Measurements from ENCODE around the gene FAM200B. TPM values are rescaled to one million over a fixed set of nuclear protein-coding genes. Genes with fewer than 3 reads are reported as not detected.

Gene FAM200B
- polyA plus RNA-seq, 1 of the 3 experiments (the other 2 are of a cell fraction): 46.3 TPM

DNA sequence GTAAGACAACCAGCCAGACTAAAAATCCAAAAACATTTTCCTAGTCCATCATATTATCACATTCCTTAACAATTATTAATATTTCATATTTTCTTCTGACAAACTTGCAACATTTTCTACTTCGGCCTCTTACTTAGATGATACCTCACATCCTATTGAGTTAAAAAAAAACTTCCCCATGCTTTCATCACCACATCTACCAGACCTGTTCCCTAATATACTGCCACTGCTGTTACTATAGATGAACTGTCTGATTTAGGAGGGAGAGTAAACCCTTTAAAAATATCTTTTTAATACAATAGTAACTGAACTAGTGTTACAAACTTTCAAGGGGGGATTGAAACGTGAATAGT lies 1.5 kb downstream of the FAM200B start:
- H3K27ac ChIP-seq (ENCODE audit: low read depth in 2 of 2, low read length in 1 of 2): peak overlapping the region; percentile 96 to 98
- H3K4me3 ChIP-seq (ENCODE audit: low read depth in 2 of 2, low read length in 1 of 2): peak overlapping the region; percentile 85 to 96
- no peaks in the 10 kb centered on the region for H3K27me3 ChIP-seq (ENCODE audit: insufficient read depth)
- H3K4me2 ChIP-seq: peak overlapping the region; percentile 75
- peak overlapping the region; percentile 98; the same call in 1 of the 2 replicates for H3K9ac ChIP-seq
- H4K20me1 ChIP-seq (ENCODE audit: insufficient read depth): no peaks in the 10 kb centered on the region
- peaks cover 94% of the 10 kb centered on the region for H3K79me2 ChIP-seq (ENCODE audit: insufficient read depth)
- TF ChIP-seq GABPA (IDR thresholded peaks at IDR 0.05; ENCODE audit: low read depth): no peak
- TF ChIP-seq SMC3 (IDR thresholded peaks at IDR 0.05; ENCODE audit: low read depth, low read length): no peak
- no peak for TF ChIP-seq FOSL2 (IDR thresholded peaks at IDR 0.05; ENCODE audit: borderline replicate concordance, low read depth)
- TF ChIP-seq ELF1 (IDR thresholded peaks at IDR 0.05): no peak
- TF ChIP-seq POLR2AphosphoS5 (IDR thresholded peaks at IDR 0.05; ENCODE audit: low read depth, low read length): no peak
- TF ChIP-seq CHD2 (IDR thresholded peaks at IDR 0.05; ENCODE audit: low read length, partially characterized antibody): no peak
- no peak for TF ChIP-seq YY1 (IDR thresholded peaks at IDR 0.05; ENCODE audit: low read depth)
- TF ChIP-seq RFX5 (IDR thresholded peaks at IDR 0.05; ENCODE audit: low read length): no peak
- TF ChIP-seq, protein P1, sequence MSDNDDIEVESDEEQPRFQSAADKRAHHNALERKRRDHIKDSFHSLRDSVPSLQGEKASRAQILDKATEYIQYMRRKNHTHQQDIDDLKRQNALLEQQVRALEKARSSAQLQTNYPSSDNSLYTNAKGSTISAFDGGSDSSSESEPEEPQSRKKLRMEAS (IDR thresholded peaks at IDR 0.05; ENCODE audit: low read depth): no peak
- no peak for TF ChIP-seq RCOR1 (IDR thresholded peaks at IDR 0.05; ENCODE audit: low read length)
- TF ChIP-seq TAF1 (IDR thresholded peaks at IDR 0.05; ENCODE audit: borderline replicate concordance, low read depth, low read length): no peak
- TF ChIP-seq GATA2 (CRISPR knock-in tag; IDR thresholded peaks at IDR 0.05): no peak
- no peak for TF ChIP-seq TCF12 (IDR thresholded peaks at IDR 0.05)
- H3F3A ChIP-seq (replicated peaks; ENCODE audit: insufficient read depth): peaks cover 16% of the 10 kb centered on the region
- no peak for DNase-seq
- peaks cover 40 to 43% of the 10 kb centered on the region in 2 experiments for H3K36me3 ChIP-seq (replicated peaks in 1 of 2; ENCODE audit: control insufficient read depth in 1 of 2, insufficient read depth in 2 of 2, low read length in 1 of 2)
- ChIA-PET CTCF (interaction anchor here (1.0 to 1.9 kb wide), 2 partner anchors 8 to 33 kb away, joined by 3 to 5 read pairs; no protein-coding TSS in a partner anchor), POLR2A (no interaction called here)
- no peaks in the 10 kb centered on the region for H3K9me2 ChIP-seq
- H2AFZ ChIP-seq (ENCODE audit: low read depth): no peak overlapping the region
- peaks cover 9 to 18% of the 10 kb centered on the region in 2 experiments; a peak in 3 of 4 replicates for H3K4me1 ChIP-seq (ENCODE audit: control insufficient read depth in 1 of 2, insufficient read depth in 2 of 2, low read depth in 1 of 2, low read length in 1 of 2)
- H3K9me3 ChIP-seq: no peaks in the 10 kb centered on the region
- WGBS (ENCODE audit: low lambda C conversion rate): 45% methylated on average over 2 of the region's 2 CpGs

DNA sequence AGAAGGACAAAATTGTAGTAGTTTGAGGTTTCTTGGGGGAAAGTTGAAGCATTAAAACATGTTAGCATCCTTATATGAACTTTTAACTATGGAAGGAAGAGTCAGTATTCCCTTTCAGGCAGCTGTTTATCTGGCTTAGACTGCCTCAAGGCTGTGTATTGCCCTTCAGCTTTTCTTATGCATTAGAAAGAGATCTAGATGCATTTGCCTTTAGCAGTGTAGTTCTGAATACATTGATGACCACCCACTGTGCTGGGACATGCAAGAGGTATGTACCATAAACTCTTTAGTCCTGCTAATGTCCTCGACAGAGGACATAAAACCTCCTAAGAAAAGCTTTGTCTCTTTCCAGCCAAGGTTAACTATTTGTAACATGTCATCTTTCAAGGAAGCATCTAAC lies 2.9 kb downstream of the FAM200B start:
- no peak overlapping the region for H3K4me3 ChIP-seq (ENCODE audit: low read depth in 2 of 2, low read length in 1 of 2)
- H3K4me2 ChIP-seq: no peak overlapping the region
- H3K9me3 ChIP-seq: no peaks in the 10 kb centered on the region
- TF ChIP-seq SMC3 (IDR thresholded peaks at IDR 0.05; ENCODE audit: low read depth, low read length): no peak
- TF ChIP-seq, protein P2, sequence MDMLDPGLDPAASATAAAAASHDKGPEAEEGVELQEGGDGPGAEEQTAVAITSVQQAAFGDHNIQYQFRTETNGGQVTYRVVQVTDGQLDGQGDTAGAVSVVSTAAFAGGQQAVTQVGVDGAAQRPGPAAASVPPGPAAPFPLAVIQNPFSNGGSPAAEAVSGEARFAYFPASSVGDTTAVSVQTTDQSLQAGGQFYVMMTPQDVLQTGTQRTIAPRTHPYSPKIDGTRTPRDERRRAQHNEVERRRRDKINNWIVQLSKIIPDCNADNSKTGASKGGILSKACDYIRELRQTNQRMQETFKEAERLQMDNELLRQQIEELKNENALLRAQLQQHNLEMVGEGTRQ (IDR thresholded peaks at IDR 0.05; ENCODE audit: borderline replicate concordance, low read depth, low read length): no peak
- TF ChIP-seq, protein P3, sequence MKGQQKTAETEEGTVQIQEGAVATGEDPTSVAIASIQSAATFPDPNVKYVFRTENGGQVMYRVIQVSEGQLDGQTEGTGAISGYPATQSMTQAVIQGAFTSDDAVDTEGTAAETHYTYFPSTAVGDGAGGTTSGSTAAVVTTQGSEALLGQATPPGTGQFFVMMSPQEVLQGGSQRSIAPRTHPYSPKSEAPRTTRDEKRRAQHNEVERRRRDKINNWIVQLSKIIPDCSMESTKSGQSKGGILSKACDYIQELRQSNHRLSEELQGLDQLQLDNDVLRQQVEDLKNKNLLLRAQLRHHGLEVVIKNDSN (IDR thresholded peaks at IDR 0.05; ENCODE audit: borderline replicate concordance, low read depth): no peak
- no peak for TF ChIP-seq FOSL2 (IDR thresholded peaks at IDR 0.05; ENCODE audit: borderline replicate concordance, low read depth)
- H2AFZ ChIP-seq (ENCODE audit: low read depth): no peak overlapping the region
- no peaks in the 10 kb centered on the region for H3K27me3 ChIP-seq (ENCODE audit: insufficient read depth)
- no peak overlapping the region for H3K9ac ChIP-seq
- H3K9me2 ChIP-seq: no peaks in the 10 kb centered on the region
- no peak overlapping the region for H3K27ac ChIP-seq (ENCODE audit: low read depth in 2 of 2, low read length in 1 of 2)
- POLR2A ChIA-PET: no interaction called here
- peaks cover 50 to 56% of the 10 kb centered on the region in 2 experiments for H3K36me3 ChIP-seq (replicated peaks in 1 of 2; ENCODE audit: control insufficient read depth in 1 of 2, insufficient read depth in 2 of 2, low read length in 1 of 2)
- CTCF ChIA-PET: interaction anchor here (0.8 to 1.3 kb wide), 3 partner anchors 9 to 121 kb away, joined by 3 to 5 read pairs (median 4); no protein-coding TSS in a partner anchor
- H3K4me1 ChIP-seq (ENCODE audit: control insufficient read depth in 1 of 2, insufficient read depth in 2 of 2, low read depth in 1 of 2, low read length in 1 of 2): peaks cover 7 to 11% of the 10 kb centered on the region in 2 experiments; a peak in 3 of 4 replicates
- H3K79me2 ChIP-seq (ENCODE audit: insufficient read depth): peaks cover 80% of the 10 kb centered on the region
- WGBS (ENCODE audit: low lambda C conversion rate): 94% methylated on average over 1 of the region's 1 CpG
- DNase-seq: no peak
- H3F3A ChIP-seq (replicated peaks; ENCODE audit: insufficient read depth): peaks cover 19% of the 10 kb centered on the region
- no peaks in the 10 kb centered on the region for H4K20me1 ChIP-seq (ENCODE audit: insufficient read depth)
